Vagina (tissue), 2 donors: Measurements from ENCODE around the gene NUDT15. TPM values are rescaled to one million over a fixed set of nuclear protein-coding genes. Genes with fewer than 3 reads are reported as not detected.
"Not testable (repeated sequence)": the region's sequence is repeated elsewhere in the genome, so short reads cannot be mapped to it uniquely, and the experiment has no call there.

Experiments used
- DNase-seq, 2 donors: peaks; one replicate each; pipeline ENCODE4 v3.0.0-alpha.2; 2017; ENCODE audit errors: extremely low spot score in 2 of 2
- H3K27ac ChIP-seq: fragments of 200-600 bp; sonication (generic); one replicate; pipeline ENCODE4 v1.5.1; 2019
- H3K27me3 ChIP-seq: fragments of 200-600 bp; sonication (generic); one replicate; pipeline ENCODE4 v1.5.1; 2019
- H3K36me3 ChIP-seq, 2 donors: fragments of 200-600 bp; sonication (generic); one replicate each; pipeline ENCODE4 v1.5.1; 2017 to 2019
- H3K4me1 ChIP-seq: fragments of 200-600 bp; sonication (generic); one replicate; pipeline ENCODE4 v1.5.1; 2019
- H3K4me3 ChIP-seq, 2 donors: fragments of 200-600 bp; sonication (generic); 1 replicate in 1 of 2; 2 replicates in 1 of 2; pipeline ENCODE4 v1.5.1; 2016 to 2019
- H3K9me3 ChIP-seq: fragments of 200-600 bp; sonication (generic); one replicate; pipeline ENCODE4 v1.5.1; 2019
- CTCF ChIP-seq, 3 experiments: fragments of 450-650 bp in 2 of 3; fragments of 200-600 bp in 1 of 3; sonication (generic) in 1 of 3; IDR thresholded peaks; one replicate each; pipeline ENCODE4 v1.5.1; 2017 to 2019; ENCODE audit warnings: antibody characterized with exemption in 3 of 3, mild to moderate bottlenecking in 2 of 3, moderate library complexity in 2 of 3
- POLR2A ChIP-seq, 2 donors: fragments of 450-650 bp; IDR thresholded peaks; one replicate each; pipeline ENCODE4 v1.6.1; 2017; ENCODE audit warnings: antibody characterized with exemption in 2 of 2, mild to moderate bottlenecking in 2 of 2, moderate library complexity in 2 of 2
- POLR2AphosphoS5 ChIP-seq, 2 donors: sonication (generic); formaldehyde crosslinking; IDR thresholded peaks; one replicate each; pipeline ENCODE4 v1.9.0; 2017; ENCODE audit warnings: antibody characterized with exemption in 2 of 2, mild to moderate bottlenecking in 2 of 2, low read depth in 1 of 2; ENCODE audit not compliant: insufficient read depth in 1 of 2
- intact Hi-C: fragments of 100-400 bp; cut with DNase I; formaldehyde crosslinking; loops from one replicate; pipeline ENCODE4 v1.15.1; 2023
- total RNA-seq: library from RNA; depleted of rRNA; stranded (reverse); fragments of >200 nt; gene quantifications from one replicate; pipeline ENCODE4 v1.2.3, GENCODE V29; 2016

Gene NUDT15
- total RNA-seq, 1 donor from 2014 or later, result 9.3 TPM

DNA sequence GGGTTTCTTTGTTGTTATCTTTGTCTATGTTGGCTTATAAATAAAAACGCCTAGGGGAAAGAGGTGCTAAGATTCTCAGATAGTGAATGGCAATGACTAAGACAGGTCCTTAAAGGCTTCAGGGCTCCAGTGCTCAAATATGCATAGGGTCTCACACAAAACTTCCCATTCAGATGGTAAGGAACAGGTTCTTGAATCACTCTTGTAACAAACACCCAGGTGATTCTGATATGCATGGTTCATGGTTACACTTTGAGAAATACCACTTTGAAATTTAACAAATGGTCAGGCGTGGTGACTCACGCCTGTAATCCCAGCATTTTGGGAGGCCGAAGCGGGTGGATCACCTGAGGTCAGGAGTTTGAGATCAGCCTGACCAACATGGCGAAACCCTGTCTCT is 17.1 kb downstream of the NUDT15 start:
- no peak overlapping the region for H3K4me3 ChIP-seq
- intact Hi-C loops, result no loop called here
- H3K36me3 ChIP-seq, result peaks cover 0 to 23% of the 10 kb centered on the region in 2 donors

DNA sequence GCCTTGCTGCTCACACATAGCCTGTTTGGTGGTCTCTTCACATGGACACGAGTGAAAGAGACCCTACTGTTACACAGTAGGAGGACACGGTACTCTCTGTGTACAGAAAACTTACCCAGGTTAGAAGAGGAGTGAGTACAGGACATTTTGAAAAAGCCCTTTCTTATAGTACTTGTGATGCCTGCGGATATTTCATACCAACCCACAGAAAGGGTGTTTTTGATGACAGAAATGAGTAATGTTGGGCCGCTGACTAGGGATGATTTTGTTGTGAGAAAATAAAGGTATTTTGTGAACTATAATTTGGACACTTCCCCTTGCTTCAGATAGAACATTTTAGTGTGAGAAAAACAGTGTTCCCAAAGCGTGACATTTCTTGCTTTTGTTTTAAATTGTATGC is 18.2 kb downstream of the NUDT15 start:
- no peak for DNase-seq
- no peaks in the 10 kb centered on the region for H3K27me3 ChIP-seq
- H3K36me3 ChIP-seq, result peaks cover 0 to 22% of the 10 kb centered on the region in 2 donors
- intact Hi-C loops, result no loop called here
- H3K27ac ChIP-seq, result no peak overlapping the region
- H3K4me1 ChIP-seq, result no peaks in the 10 kb centered on the region
- H3K9me3 ChIP-seq, result no peaks in the 10 kb centered on the region
- H3K4me3 ChIP-seq, result no peak overlapping the region
- TF ChIP-seq POLR2AphosphoS5 (IDR thresholded peaks at IDR 0.05; ENCODE audit: insufficient read depth in 1 of 2, low read depth in 1 of 2) (no peak), CTCF (IDR thresholded peaks at IDR 0.05) (no peak), POLR2A (IDR thresholded peaks at IDR 0.05) (no peak)

More for the DNA sequence above, 17.1 kb downstream of the NUDT15 start:
- Histone ChIP-seq H3K4me1 (no peaks in the 10 kb centered on the region), H3K27ac (no peak overlapping the region), H3K27me3 (no peaks in the 10 kb centered on the region), H3K9me3 (no peaks in the 10 kb centered on the region)
- DNase-seq, result no peak
- TF ChIP-seq POLR2A (IDR thresholded peaks at IDR 0.05) (no peak), POLR2AphosphoS5 (IDR thresholded peaks at IDR 0.05; ENCODE audit: insufficient read depth in 1 of 2, low read depth in 1 of 2) (no peak), CTCF (IDR thresholded peaks at IDR 0.05) (no peak)

GRCh38 chr13:48058536-48058935 is 21.0 kb downstream of the NUDT15 start:
- H3K36me3 ChIP-seq, intact Hi-C loops, H3K9me3 ChIP-seq, H3K4me3 ChIP-seq, H3K27me3 ChIP-seq, DNase-seq, H3K4me1 ChIP-seq, H3K27ac ChIP-seq: not testable (repeated sequence)

GRCh38 chr13:48059951-48060350 is 22.4 kb downstream of the NUDT15 start:
- DNase-seq, H3K4me3 ChIP-seq, H3K27ac ChIP-seq, intact Hi-C loops, H3K4me1 ChIP-seq, H3K27me3 ChIP-seq, H3K36me3 ChIP-seq, H3K9me3 ChIP-seq: not testable (repeated sequence)

DNA sequence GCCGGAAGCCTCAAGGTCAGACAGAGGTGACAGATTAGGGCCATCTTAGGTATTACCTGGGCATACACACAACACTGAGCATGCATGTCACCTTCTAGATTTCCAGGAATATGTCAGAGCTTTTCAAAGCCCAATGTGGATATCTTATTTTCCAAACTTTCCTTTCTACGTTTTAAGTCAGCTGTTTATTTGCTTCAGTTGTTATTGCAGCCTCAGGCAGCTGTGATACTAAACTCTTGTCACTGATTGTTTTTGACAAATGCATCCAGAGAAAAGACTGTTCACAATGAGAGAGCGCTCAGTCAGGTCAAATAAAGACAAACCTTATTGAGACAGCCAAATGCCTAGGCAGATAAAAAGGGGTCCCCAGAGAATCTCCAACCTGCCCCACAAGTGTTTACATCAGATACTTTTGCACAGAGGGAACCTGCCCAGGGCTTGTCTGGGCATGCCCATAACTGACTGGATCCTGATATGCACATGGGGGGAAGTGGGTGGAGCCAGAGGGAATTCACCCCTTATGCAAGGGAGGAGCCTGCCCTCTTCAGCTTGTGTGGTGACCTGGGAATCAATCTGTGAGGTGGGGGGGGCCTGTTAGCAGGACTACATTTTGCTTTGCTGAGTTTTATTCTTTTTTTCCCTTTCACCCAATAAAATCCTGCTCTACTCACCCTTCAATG is 28.9 kb downstream of the NUDT15 start:
- Histone ChIP-seq H3K36me3 (peaks cover 0 to 48% of the 10 kb centered on the region in 2 donors), H3K27ac (no peak overlapping the region), H3K4me3 (no peak overlapping the region), H3K9me3 (peaks cover 21% of the 10 kb centered on the region), H3K4me1 (no peaks in the 10 kb centered on the region), H3K27me3 (no peaks in the 10 kb centered on the region)
- intact Hi-C loops, result no loop called here
- DNase-seq, result no peak
- no peak for TF ChIP-seq CTCF (IDR thresholded peaks at IDR 0.05)

GRCh38 chr13:48068036-48068435 is 30.5 kb downstream of the NUDT15 start:
- Histone ChIP-seq H3K4me3 (no peak overlapping the region), H3K36me3 (peaks cover 0 to 64% of the 10 kb centered on the region in 2 donors), H3K27me3 (no peaks in the 10 kb centered on the region), H3K9me3 (peaks cover 27% of the 10 kb centered on the region), H3K4me1 (no peaks in the 10 kb centered on the region), H3K27ac (no peak overlapping the region)
- DNase-seq, result no peak
- TF ChIP-seq POLR2AphosphoS5 (IDR thresholded peaks at IDR 0.05; ENCODE audit: insufficient read depth in 1 of 2, low read depth in 1 of 2), result no peak
- intact Hi-C loops, result no loop called here
